ENCODE measurements around the gene C9orf57. TPM values are rescaled to one million over a fixed set of nuclear protein-coding genes. Genes with fewer than 3 reads are reported as not detected.

The C9orf57 gene
- total and polyA plus RNA-seq, 2 of the 8 experiments (the other 6 are each of a cell fraction or from before 2014, with no cell fraction given), result not detected

DNA sequence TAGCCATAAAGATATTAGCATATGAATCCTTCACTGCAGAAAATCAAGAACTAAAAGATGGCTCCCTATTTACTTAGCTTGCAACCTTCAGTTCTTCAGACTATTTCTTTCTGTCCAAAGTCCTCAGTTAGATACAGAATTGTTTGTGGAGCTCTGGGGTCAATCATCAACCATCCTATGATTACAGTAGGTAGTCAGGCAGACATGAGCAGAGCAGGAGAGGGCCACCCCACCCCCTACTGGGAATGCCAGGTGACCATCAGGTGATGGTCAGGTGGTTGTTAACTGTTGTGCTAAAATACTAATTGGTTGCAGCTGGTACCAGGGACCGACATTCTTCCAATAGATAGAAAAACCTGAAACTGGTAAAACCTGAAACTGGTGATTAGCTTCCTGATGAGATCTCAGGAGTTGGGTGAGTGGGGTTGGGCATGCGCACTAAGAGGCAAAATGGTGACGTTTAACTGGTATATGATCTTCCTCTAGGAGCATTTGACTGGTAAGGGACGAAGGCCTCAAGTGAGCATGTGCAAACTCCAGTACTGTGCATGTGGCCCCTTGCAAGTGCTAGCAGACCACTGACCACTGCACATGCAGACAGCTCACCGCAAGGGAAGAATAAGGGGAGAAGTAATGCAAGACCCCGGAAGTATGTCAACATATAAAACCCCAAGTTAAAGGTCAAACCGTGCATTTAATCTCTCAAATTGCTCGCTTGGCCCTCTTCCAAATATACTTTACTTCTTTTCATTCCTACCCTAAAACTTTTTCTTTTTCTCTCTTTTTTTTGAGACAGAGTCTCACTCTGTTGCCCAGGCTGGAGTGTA is 13.6 kb downstream of the C9orf57 start:
- Histone ChIP-seq H3K36me3 (ENCODE audit: control insufficient read depth in 2 of 4, insufficient read depth in 4 of 4, low read length in 3 of 4) (no peaks in the 10 kb centered on the region), H3K23me2 (ENCODE audit: low read depth, low read length) (no peaks in the 10 kb centered on the region), H3K9me3 (ENCODE audit: insufficient read depth in 2 of 2, low read depth in 1 of 2, low read length in 1 of 2) (no peaks in the 10 kb centered on the region), H2BK120ac (replicated peaks; ENCODE audit: low read depth, low read length) (no peak overlapping the region), H3K14ac (ENCODE audit: insufficient read length) (no peak overlapping the region), H3K4me2 (ENCODE audit: insufficient read depth in 1 of 2, low read depth in 2 of 2, low read length in 2 of 2) (no peak overlapping the region), H3K23ac (ENCODE audit: insufficient read length) (no peak overlapping the region), H3K56ac (replicated peaks; ENCODE audit: insufficient read length, low read depth, low read length) (no peak overlapping the region), H2AK5ac (ENCODE audit: low read depth, low read length) (no peak overlapping the region), H3K18ac (ENCODE audit: extremely low read depth, low read length) (no peak overlapping the region), H2BK20ac (ENCODE audit: low read length) (no peak overlapping the region), H4K20me1 (replicated peaks in 1 of 2; ENCODE audit: control insufficient read depth in 1 of 2, insufficient read depth in 2 of 2, low read length in 2 of 2) (no peaks in the 10 kb centered on the region), H2BK5ac (ENCODE audit: low read depth, low read length) (no peak overlapping the region), H4K5ac (ENCODE audit: insufficient read length, low read depth, low read length) (no peak overlapping the region), H3K4me3 (ENCODE audit: extremely low read depth in 1 of 4, insufficient read depth in 2 of 4, low read depth in 3 of 4, low read length in 4 of 4) (no peak overlapping the region), H4K8ac (ENCODE audit: extremely low read depth, insufficient read depth, low read length) (no peak overlapping the region), H3K4ac (replicated peaks; ENCODE audit: insufficient read length, low read depth, low read length) (no peak overlapping the region), H3K27me3 (replicated peaks in 1 of 4; ENCODE audit: control insufficient read depth in 3 of 4, extremely low read depth in 1 of 4, insufficient read depth in 3 of 4, low read length in 3 of 4) (no peaks in the 10 kb centered on the region), H2BK12ac (ENCODE audit: low read depth, low read length) (no peak overlapping the region), H3K79me2 (ENCODE audit: control insufficient read depth in 1 of 2, insufficient read depth in 2 of 2, low read length in 2 of 2) (no peaks in the 10 kb centered on the region), H3K4me1 (replicated peaks in 1 of 4; ENCODE audit: control insufficient read depth in 3 of 4, insufficient read depth in 4 of 4, low read length in 3 of 4) (no peaks in the 10 kb centered on the region), H3K27ac (ENCODE audit: low read depth, low read length) (no peak overlapping the region), H2AFZ (ENCODE audit: low read length) (no peak overlapping the region), H3K79me1 (ENCODE audit: low read depth, low read length) (no peaks in the 10 kb centered on the region), H3K9ac (replicated peaks in 1 of 4; ENCODE audit: extremely low read depth in 1 of 4, low read depth in 3 of 4, low read length in 3 of 4) (no peak overlapping the region), H2BK15ac (ENCODE audit: low read length) (no peak overlapping the region), H4K91ac (replicated peaks; ENCODE audit: insufficient read length, low read length) (no peak overlapping the region)
- 88% methylated on average over 1 to 8 of the region's 8 CpGs for WGBS, 2 experiments (ENCODE audit: extremely low coverage in 1 of 2, insufficient coverage in 1 of 2, insufficient read length in 1 of 2, insufficient replicate concordance in 2 of 2, low coverage in 1 of 2, low lambda C conversion rate in 2 of 2, missing lambda C conversion rate in 1 of 2)
- CTCF ChIA-PET (ENCODE audit: partially characterized antibody), result interaction anchor here (0.8 to 5.3 kb wide), 7 partner anchors 7 to 227 kb away, joined by 3 to 37 read pairs (median 4); no protein-coding TSS in a partner anchor
- DNase-seq (ENCODE audit: low read depth in 1 of 2, low spot score in 2 of 2) (no peak), FAIRE-seq (no peak)
- POLR2A ChIA-PET (ENCODE audit: partially characterized antibody), result no interaction called here
- no peak for TF ChIP-seq YY1 (IDR thresholded peaks at IDR 0.05; ENCODE audit: low read depth, low read length)

Data from H1 (cell line).